GM18873 (cell line): ENCODE results near the gene ETS1.

Experiments
- ATAC-seq: cut with Tn5 transposase; IDR thresholded peaks from one replicate; pipeline ENCODE4 v1.9.1; 2021; ENCODE audit warnings: mild to moderate bottlenecking, moderate library complexity, moderate number of reproducible peaks; ENCODE audit not compliant: unreplicated experiment, low FRiP score

Gene ETS1

DNA sequence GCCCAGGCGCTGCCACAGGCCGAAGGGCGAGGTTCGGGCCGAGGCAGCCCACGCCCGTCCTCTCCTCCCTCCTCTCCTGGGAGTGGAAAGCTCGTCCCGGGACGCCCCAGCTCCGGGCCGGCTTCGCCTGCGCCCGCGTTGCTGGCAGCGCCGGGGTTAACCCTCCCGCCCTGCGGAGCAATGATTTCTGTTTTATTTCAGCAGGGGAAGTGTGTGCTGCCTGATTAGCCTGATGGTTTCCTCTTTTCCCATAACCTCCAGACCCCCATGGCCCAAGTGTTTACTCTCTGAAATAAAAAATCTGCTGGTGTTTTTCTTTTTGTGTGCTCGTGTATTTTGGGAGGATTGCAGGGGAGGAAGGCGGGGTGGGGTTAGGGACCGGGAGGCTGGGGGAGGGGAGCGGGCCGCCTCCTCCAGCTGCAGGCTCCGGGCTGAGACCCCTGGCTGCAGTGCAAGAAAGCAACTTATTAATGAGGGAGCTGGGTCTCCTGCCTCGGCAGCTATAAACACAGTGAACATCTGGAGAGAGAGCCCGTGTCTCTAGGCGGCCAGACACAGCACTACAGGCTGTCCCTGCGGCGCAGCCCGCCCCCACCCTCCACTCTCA is 38.6 kb downstream of the ETS1 start:
- no peak for ATAC-seq

DNA sequence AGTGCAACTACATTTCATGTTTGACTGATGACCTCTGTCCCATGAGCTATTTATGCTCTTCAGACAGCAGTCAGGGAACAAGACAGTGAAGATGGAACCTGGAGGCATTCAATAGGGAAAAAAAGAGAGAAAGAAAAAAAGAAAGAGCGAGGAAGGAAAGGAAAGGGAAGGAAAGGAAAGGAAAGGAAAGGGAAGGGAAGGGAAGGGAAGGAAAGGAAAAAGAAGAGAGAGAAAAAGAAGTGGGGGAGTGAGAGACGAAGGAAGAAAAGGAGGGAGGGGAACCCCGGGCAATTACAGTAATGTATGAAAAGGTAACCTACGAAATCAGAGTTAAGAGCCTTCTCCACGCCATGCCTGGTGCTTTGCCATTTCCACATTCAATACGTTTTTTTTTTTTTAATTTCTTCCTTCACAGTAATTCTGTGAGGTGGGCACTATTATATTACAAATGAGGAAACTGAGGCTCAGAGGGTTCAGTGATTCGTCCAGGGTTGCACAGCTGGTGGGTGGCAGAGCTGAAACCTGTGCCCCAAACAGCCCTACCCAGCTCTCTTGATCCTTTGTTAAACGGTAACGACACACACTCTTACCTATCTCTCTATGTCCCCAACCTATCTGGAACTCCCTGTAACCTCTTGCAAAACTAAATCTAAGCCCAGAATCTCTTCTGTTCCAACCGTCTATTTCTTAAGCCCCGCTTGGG is 39.3 kb downstream of the ETS1 start:
- ATAC-seq, result no peak

DNA sequence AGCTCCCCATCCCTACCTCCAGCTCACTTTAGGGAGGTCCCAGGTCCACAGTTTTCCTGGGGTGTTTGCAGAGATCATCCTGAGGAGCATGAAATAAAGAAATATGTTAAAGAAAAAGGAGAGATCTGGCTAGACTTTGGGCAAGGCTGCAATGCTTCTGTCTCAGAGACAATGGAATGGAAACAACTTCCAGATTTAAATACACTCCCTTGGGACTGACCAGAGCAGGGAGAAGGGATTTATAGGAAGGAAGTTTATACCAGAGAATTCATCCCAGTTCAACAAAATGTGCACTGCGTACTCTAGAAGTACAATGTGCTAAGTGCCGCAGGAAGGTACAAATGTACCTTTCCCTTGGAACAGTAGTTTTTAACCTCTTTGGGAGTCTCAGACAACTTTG is 40.4 kb downstream of the ETS1 start:
- ATAC-seq, result no peak

DNA sequence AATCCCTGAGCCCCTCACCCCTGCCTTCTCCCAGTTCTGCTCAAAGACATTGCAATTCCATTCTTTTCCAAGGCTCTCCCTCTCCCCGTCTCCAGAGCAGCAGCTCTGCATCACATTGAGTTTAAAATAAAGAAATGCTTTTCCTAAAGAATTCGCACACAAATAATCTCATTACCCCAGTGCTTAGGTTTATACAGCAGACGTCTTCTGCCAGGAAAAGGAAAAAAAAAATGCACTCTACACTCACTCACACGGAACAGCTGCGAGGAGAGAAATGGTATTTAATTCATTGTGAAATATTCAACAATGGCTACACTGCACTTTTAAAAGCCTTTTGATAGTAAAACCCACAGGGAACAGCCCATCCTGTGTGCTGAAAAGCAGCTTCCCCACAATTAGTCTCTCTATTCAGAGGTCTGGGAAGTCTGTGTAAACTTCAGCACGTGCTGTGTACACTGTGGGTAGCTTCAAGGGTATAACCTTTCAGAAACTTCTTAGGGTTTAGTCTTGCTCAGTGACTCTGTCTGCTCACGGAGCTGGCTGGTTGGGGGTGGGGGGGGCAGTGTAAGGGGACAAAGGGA is 42.8 kb downstream of the ETS1 start:
- no peak for ATAC-seq

DNA sequence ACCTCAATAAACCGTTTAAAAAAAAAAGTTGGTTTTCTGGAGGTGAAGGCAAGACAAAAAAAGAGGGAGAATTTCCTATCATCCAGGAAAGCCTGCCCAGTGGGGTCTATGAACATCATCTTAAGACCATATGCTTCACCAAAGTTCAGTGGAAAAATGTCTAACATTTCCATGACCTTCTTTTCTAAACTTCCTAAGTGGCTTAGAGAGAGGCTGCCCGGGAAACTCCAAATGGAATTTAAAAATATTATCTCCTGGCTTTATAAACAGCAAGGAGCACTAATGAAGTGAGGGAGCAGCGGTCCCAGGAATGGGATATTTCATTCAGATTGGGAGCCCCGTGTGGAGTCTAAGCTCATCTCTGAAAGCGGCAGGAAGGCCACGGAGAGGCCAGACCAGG is 46.9 kb downstream of the ETS1 start:
- ATAC-seq, result no peak

DNA sequence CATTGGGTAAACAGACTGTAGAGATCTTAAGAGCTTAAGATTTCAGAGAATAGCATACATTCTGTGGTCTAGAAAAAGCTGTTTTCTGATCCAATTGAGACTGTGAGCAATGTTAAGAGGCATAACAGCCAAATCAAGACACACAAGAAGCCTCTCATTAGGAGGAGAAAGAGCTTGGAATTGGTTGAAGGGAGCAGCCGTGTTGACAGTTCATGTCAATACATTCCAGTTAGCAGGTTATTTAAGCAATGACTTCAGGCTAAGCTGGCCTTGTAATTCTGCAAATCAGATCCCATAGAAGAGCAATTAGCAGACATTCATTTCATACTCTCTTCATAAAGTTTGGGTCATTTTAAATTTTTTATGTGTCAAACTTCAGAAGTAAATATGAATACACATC is 50.9 kb downstream of the ETS1 start:
- no peak for ATAC-seq

DNA sequence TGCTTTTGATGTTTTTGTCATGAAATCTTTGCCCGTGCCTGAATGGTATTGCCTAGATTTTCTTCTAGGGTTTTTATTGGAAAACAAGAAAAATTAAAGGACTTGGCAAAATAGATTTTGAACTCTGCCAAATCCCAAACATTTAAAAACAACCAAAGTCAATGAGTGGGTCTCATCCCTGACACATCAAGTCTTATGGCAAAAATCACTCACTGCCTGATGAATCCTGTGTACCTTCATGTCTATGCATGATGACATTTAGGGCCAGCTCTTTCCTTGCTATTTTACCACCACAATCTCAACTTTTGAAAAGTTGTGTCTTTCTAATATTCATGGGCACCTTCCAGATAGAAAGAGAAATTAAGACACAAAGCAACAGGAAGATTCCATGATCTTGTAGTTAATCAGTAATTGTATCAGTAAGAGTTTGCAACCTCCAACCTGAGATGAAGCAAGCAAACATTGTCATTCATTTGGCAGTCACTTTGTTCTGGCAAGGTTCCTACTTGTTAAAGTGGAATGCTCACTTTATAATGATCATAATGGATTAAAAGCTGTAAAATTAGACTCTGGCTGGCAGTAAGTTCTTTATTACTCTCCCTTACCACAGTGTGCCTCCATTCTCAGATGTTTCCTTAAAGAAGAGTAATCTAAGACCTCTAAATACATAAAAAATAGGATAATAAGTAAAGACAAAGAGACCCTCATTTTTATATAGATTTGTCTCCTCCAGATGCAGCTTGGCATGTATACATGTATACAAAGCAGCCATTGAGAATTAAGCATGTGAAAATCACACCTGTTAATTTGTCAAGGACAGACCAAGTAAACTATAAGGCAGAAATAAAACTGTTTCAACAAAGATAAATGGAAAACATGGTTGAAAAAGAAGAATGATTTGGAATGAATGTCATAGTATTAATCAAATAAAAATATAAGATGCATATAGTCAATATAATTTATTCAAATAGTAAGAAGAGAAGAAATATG is 51.6 kb downstream of the ETS1 start:
- no peak for ATAC-seq

DNA sequence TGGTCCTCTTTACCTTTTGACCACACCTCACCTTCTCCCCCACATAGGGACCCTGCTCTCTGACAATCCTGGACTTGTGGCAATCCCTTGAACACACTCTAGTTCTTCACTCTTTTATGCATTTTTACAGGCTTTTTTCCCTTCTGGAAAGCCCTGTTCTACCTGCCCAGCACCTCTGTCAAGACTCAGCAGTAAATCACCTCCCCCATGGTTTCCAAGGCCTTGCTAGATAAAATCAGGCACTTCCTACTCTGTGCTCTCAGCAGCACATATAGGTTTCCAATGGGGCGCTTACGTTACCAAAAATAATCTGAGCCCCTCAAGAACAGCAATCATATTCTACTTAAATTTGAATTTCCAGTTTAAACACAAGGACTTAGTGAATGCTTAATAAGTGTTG is 53.9 kb downstream of the ETS1 start:
- ATAC-seq, result no peak

DNA sequence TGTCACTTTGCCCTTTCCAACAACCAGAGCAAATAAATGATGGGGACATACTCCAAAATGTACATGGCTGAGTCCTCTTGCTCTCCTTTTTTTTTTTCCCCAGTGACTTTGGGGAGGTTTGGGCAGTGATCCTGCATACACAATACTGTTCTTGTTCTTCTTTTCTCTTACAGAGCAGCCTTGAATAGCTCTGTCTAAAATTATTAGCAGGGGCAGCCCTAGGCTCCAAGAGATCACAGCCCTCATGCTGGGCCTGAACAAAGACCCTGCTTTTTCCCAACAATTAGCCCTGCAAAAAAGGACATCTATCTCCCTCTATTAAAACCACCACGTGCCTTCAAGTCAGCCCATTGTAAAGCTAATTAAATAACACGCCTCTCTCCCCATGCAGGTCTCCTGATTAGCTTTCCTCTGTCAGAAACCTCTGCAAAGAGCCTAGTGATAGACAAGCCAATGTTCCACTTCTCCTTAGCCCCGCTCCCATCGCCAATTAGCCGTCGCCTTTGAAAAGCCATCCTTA is 54.7 kb downstream of the ETS1 start:
- ATAC-seq, result no peak

DNA sequence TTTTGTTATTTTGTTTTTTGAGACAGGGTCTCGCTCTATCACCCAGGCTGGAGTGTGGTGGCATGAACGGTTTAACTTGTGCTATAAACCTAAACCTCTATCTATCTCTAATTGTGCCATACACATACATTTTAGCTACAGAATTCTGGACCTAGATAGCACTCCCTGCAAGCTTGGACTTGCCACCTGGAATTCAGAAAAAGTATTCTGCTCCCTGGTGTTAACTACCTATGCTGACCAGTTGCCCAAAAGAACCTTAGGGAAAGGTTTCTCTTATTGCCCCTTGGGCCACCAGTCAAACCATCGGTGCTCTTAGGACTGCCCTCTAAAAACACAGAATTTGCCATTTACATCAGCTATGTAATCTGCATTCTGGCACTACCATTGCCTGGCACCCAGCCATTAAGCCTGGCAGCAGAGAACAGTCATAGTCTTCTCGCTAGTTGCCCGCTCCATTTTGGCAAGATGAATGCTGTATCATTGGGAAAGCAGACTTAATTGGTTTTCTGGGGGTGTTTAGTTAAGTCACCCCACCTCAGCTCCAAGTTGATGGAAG is 55.3 kb downstream of the ETS1 start:
- no peak for ATAC-seq

DNA sequence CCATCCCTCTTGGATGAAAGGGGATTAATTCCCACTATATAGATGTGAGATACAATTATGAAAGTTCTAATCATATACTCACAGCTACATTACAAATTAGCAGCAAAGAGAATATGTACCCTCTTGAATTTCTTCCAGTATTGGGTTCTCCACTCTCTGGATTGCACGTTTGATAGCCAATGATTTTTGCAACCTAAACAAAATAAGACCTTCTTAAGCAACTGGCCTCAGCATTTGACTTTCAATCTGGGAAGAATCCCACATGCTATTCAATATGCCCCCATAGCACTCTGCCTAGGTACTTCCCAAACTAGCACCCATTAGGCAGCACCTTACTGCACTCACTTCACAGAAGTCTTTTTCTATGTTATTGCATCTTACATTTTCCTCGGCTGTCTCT is 55.8 kb downstream of the ETS1 start:
- no peak for ATAC-seq

DNA sequence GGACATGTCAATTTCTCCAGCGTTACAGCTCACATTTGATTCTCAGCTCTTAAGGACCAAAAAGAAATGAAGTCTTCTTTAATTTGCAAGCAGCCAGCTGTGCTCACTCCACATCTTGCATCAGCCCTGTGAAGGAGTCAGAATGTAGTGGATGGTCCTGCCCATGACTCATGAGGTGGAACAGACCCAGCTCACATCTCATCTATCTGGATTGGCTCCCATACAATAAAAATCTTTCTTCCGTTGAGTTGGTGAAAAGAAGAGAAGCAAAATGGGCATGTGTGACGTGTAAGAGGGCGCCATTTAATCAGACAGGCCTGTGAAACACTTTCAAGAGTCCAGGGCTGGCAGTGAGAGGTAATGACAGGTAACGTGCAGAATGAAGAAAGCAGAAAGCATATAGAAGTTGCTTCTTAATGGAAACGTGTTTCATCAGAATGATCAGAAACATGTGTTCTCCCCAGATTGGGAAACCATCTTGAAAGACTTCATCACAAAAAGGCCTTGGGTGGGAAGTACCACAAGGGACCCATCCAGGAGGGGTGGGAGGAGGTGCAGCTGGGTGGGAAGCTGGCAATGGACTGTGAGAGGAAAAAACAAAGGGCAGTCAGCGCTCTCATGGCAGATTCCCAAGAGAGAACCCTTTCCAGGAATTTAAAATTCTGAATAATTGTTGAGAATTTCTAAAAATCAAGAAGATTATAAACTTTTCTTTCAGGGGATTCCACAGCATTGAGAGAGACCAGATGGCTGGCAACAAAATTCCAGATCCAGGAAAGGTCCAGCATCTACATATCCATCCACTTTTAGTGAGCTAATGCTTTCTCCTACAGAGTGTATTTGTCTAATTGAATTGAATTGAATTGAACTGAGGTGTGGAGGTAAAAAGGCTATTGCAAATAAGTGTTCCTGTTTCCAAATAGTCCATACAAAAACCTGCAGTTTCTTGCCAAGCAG is 57.0 kb downstream of the ETS1 start:
- no peak for ATAC-seq

DNA sequence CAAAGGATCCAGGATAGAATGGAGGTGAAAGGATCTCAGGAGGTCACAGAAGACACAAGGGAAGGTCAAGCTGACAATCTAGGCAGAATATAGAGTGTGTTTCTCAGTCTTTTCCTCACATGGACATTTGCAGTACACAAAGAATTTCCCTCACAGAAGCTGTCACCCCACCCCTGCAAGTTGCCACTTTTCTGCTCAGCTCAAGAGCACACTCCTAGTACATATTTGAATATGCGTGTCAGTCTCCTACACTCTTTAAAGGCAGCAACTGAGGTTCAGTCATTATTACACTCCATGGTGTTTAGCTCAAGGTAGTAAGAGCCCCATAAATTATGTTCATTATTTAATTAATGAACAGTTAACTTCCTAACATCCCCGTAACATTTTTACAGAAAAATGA is 59.1 kb downstream of the ETS1 start:
- ATAC-seq, result no peak

DNA sequence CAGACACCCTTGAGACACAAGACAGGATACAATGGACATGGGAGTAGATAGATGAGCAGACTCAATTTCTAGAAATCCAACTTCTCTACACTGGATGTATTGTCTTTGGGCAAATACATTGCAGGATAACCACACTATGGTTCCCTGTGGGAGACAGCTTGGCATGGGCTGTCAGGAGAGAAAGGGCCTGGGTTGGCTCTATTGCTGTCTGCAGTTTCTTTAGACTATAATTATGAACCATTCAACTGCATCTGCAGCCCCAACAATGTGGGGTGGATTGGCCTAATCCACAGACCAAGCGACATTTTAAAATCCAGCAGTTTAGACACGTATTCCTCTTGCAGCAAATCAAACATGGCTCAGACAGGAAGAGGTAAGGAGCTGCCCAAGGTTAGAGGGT is 60.3 kb downstream of the ETS1 start:
- no peak for ATAC-seq

DNA sequence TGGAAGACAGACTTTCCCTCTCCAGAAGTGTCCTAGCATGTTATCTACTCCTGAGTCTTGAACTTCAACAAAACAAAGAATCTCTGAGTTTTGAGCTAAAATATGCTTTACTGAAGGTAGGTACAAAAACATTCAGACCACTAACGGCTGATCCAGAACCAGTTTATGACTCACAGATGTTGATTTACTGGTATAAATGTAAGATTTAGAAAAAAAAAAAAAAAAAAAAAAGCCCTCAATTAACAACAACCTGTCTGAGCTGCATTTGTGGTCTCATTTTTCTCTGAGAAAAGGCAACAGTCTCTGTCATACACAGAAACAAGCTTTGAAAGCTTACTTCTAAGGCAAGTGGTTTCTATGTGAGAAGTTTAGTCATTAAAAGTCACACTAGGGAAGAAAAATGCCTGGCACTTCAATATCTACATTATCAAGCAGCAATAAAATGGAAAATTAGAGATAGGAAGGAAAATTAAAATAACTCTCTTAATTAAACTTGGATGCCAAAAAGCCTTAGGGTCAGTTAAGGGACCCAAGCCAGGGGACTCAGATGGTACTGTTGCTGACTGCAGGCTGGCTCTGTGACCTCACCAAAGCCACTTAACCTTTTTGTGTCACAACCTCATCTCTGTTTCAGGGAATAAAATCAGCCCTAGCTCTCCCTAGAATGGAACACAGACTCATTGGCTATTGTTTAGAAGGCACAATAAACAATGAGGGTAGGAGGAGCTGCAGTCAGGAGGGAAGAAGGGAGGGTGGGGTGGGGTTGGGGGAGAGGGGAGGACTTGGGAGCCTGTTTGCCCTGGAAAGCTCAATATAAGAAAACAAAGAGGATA is 61.7 kb downstream of the ETS1 start:
- no peak for ATAC-seq

DNA sequence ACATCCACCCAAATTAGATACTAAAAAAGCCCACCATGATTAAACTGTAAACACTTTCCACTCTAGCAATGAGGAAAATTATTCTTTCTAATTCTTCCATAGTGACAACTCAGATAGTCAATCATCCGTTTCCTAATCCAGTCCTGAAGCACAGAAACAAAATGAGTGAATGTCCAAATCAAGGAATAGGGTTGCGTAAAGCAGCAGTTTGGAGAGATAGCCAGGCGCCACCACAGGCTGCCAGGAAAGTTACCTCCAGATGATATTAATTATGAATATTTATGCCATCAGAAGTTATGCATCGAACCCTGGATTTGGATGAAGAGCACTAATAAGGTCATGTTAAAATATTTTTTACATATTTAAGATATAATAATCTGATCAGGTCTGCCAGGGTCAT is 63.2 kb downstream of the ETS1 start:
- no peak for ATAC-seq

DNA sequence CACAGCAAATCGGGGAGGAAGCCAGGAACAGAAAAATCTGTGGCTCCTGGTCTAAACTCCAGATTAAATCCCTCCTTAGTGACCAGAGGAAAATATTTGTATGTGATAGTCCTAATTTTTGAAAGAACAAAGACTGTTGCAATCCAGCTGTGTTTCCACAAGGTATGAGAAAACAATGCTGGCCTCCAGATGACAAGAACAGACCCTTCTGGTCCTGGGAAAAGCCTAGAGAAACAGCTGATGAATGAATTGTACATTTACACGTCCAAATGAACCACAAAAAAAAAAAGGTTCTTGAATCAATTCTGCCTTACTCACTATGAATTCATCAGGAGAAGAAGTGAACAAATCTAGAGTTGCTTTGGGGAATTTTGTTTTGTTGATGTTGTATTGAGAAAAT is 63.7 kb downstream of the ETS1 start:
- no peak for ATAC-seq

DNA sequence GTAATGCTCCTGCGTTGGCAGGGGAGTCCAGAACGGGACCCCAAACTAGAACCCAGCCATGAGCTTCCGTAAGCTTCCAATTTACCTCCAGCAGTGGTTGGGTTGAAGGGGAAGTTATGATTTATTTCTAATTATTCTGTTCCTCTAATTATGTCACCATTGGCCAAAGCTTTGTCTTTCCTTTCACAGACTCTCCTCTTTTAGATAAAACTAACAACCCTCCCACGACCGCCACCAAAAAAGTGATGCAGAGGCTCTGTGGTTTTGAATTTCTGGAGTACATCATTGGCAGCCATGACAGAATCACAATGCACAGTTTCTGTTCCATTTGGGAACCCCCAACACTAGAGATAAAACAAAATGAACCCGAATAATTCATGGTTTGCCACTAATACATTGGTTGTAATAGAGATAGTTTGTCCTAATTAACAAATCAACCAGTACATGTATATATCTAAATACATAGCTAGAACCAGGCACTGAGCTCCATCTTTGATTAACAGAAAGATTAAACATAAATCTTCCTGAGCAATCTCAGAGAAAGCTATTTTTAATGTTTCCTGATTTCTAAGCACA is 64.3 kb downstream of the ETS1 start:
- ATAC-seq, result no peak
